Transverse colon (tissue), 4 donors: ENCODE measurements around the gene KIFC3.

ENCODE experiments used
- EP300 ChIP-seq: sonication (generic); formaldehyde crosslinking; IDR thresholded peaks from one replicate; pipeline ENCODE4 v1.6.1; 2017; ENCODE audit warnings: antibody characterized with exemption, low read depth
- POLR2A ChIP-seq: fragments of 450-650 bp; IDR thresholded peaks from one replicate; pipeline ENCODE4 v1.6.1; 2016; ENCODE audit warnings: antibody characterized with exemption, mild to moderate bottlenecking, moderate library complexity
- POLR2AphosphoS5 ChIP-seq, 3 donors: sonication (generic); formaldehyde crosslinking; IDR thresholded peaks; one replicate each; pipeline ENCODE4 v1.6.1; 2016; ENCODE audit warnings: antibody characterized with exemption in 3 of 3
- TF ChIP-seq, protein P1 (sequence below), 5 experiments: fragments of 200-600 bp in 3 of 5; fragments of 450-650 bp in 2 of 5; sonication (generic) in 3 of 5; IDR thresholded peaks; 1 replicate in 2 of 5; 2 replicates in 3 of 5; pipeline ENCODE4 v1.5.1; 2016 to 2017; ENCODE audit warnings: antibody characterized with exemption in 5 of 5, inconsistent platforms in 3 of 5, mild to moderate bottlenecking in 2 of 5, moderate library complexity in 1 of 5

DNA sequence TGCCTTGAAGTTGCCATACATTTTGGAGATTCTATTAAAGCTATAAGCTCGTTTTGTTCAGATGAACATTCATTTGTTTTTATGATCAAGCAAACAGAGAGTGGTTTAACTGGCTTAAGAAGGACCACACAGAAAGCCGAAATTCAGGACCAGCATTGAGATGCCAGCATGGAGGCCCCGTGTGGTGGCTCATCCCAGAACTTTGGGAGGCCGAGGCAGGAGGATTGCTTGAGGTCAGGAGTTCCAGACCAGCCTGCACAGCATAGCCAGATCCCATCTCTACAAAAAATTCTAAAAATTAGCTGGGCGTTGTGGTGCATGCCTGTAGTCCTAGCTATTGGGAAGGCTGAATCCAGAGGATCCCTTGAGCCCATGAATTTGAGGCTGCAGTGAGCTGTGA is 45.9 kb upstream of the KIFC3 start:
- no peak for TF ChIP-seq POLR2AphosphoS5 (IDR thresholded peaks at IDR 0.05)
- TF ChIP-seq, protein P1, sequence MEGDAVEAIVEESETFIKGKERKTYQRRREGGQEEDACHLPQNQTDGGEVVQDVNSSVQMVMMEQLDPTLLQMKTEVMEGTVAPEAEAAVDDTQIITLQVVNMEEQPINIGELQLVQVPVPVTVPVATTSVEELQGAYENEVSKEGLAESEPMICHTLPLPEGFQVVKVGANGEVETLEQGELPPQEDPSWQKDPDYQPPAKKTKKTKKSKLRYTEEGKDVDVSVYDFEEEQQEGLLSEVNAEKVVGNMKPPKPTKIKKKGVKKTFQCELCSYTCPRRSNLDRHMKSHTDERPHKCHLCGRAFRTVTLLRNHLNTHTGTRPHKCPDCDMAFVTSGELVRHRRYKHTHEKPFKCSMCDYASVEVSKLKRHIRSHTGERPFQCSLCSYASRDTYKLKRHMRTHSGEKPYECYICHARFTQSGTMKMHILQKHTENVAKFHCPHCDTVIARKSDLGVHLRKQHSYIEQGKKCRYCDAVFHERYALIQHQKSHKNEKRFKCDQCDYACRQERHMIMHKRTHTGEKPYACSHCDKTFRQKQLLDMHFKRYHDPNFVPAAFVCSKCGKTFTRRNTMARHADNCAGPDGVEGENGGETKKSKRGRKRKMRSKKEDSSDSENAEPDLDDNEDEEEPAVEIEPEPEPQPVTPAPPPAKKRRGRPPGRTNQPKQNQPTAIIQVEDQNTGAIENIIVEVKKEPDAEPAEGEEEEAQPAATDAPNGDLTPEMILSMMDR (IDR thresholded peaks at IDR 0.05): no peak
- no peak for TF ChIP-seq POLR2A
- TF ChIP-seq EP300: no peak
